ENCODE measurements around the gene PHPT1. TPM values are rescaled to one million over a fixed set of nuclear protein-coding genes. Genes with fewer than 3 reads are reported as not detected.

Gene PHPT1
- total and polyA plus RNA-seq, 2 of the 8 experiments (the other 6 are each of a cell fraction or from before 2014, with no cell fraction given), result 109 to 226 TPM

- Histone ChIP-seq H2AFZ (ENCODE audit: low read length) (no peak overlapping the region), H3K4me3 (ENCODE audit: extremely low read depth in 1 of 4, insufficient read depth in 2 of 4, low read depth in 3 of 4, low read length in 4 of 4) (peak overlapping the region; percentile 56 to 89 (median 72)), H4K8ac (ENCODE audit: extremely low read depth, insufficient read depth, low read length) (no peak overlapping the region; the same call in 1 of the 2 replicates), H2BK15ac (ENCODE audit: low read length) (no peak overlapping the region; the same call in 1 of the 2 replicates), H2BK5ac (ENCODE audit: low read depth, low read length) (peak overlapping the region; percentile 98; the same call in 1 of the 2 replicates), H3K56ac (replicated peaks; ENCODE audit: insufficient read length, low read depth, low read length) (no peak overlapping the region), H2BK12ac (ENCODE audit: low read depth, low read length) (peak overlapping the region; percentile 1; the same call in 1 of the 2 replicates), H3K79me2 (ENCODE audit: control insufficient read depth in 1 of 2, insufficient read depth in 2 of 2, low read length in 2 of 2) (no peaks in the 10 kb centered on the region), H4K20me1 (replicated peaks in 1 of 2; ENCODE audit: control insufficient read depth in 1 of 2, insufficient read depth in 2 of 2, low read length in 2 of 2) (peaks cover 7 to 8% of the 10 kb centered on the region in 2 experiments), H4K91ac (replicated peaks; ENCODE audit: insufficient read length, low read length) (no peak overlapping the region), H4K5ac (ENCODE audit: insufficient read length, low read depth, low read length) (peak overlapping the region; percentile 15), H3K9ac (replicated peaks in 1 of 4; ENCODE audit: extremely low read depth in 1 of 4, low read depth in 3 of 4, low read length in 3 of 4) (peak overlapping the region in 2 of 4 experiments; percentile 45 to 55; a peak in 1 of 7 replicates), H3K36me3 (ENCODE audit: control insufficient read depth in 2 of 4, insufficient read depth in 4 of 4, low read length in 3 of 4) (peaks cover 0 to 7% (median 3%) of the 10 kb centered on the region in 4 experiments; a peak in 4 of 8 replicates), H3K23me2 (ENCODE audit: low read depth, low read length) (peaks cover 13% of the 10 kb centered on the region), H3K23ac (ENCODE audit: insufficient read length) (no peak overlapping the region), H2BK120ac (replicated peaks; ENCODE audit: low read depth, low read length) (no peak overlapping the region), H3K79me1 (ENCODE audit: low read depth, low read length) (no peaks in the 10 kb centered on the region; the same call in 1 of the 2 replicates), H3K18ac (ENCODE audit: extremely low read depth, low read length) (peak overlapping the region; percentile 19; the same call in 1 of the 2 replicates), H3K4ac (replicated peaks; ENCODE audit: insufficient read length, low read depth, low read length) (no peak overlapping the region), H3K14ac (ENCODE audit: insufficient read length) (no peak overlapping the region), H3K27ac (ENCODE audit: low read depth, low read length) (peak overlapping the region; percentile 67), H3K4me1 (replicated peaks in 1 of 4; ENCODE audit: control insufficient read depth in 3 of 4, insufficient read depth in 4 of 4, low read length in 3 of 4) (peaks cover 0 to 18% (median 8%) of the 10 kb centered on the region in 4 experiments; a peak in 5 of 7 replicates), H3K27me3 (replicated peaks in 1 of 4; ENCODE audit: control insufficient read depth in 3 of 4, extremely low read depth in 1 of 4, insufficient read depth in 3 of 4, low read length in 3 of 4) (peaks cover 2 to 12% (median 7%) of the 10 kb centered on the region in 4 experiments; a peak in 6 of 7 replicates), H2BK20ac (ENCODE audit: low read length) (no peak overlapping the region), H3K4me2 (ENCODE audit: insufficient read depth in 1 of 2, low read depth in 2 of 2, low read length in 2 of 2) (peak overlapping the region; percentile 75 to 98), H2AK5ac (ENCODE audit: low read depth, low read length) (no peak overlapping the region), H3K9me3 (ENCODE audit: insufficient read depth in 2 of 2, low read depth in 1 of 2, low read length in 1 of 2) (no peaks in the 10 kb centered on the region)
- DNase-seq (ENCODE audit: low read depth in 1 of 2, low spot score in 2 of 2) (no peak), FAIRE-seq (no peak)
- 76% methylated on average over 43 of the region's 43 CpGs; no CpG with 5 or more reads in 1 of the 2 experiments for WGBS, 2 experiments (ENCODE audit: extremely low coverage in 1 of 2, insufficient coverage in 1 of 2, insufficient read length in 1 of 2, insufficient replicate concordance in 2 of 2, low coverage in 1 of 2, low lambda C conversion rate in 2 of 2, missing lambda C conversion rate in 1 of 2)
- ChIA-PET POLR2A (ENCODE audit: partially characterized antibody) (interaction anchor here (0.6 to 16.2 kb wide), 7 partner anchors 11 to 74 kb away, joined by 3 to 248 read pairs (median 4); partner anchors contain the start of genes AJM1 and EDF1), CTCF (ENCODE audit: partially characterized antibody) (interaction anchor here (1.5 kb wide), 1 partner anchor 9 kb away, joined by 5 read pairs; no protein-coding TSS in a partner anchor)
- peak; percentile 46; the same call in 1 of the 2 replicates for TF ChIP-seq POLR2AphosphoS5 (IDR thresholded peaks at IDR 0.05; ENCODE audit: low read depth, low read length)
- TF ChIP-seq RNF2 (IDR thresholded peaks at IDR 0.05; ENCODE audit: borderline replicate concordance, low read depth, low read length, missing control alignments, poor library complexity, severe bottlenecking), result no peak
Observed at GRCh38 chr9:136849960-136850865, 1.0 kb downstream of the PHPT1 start.
